HFFc6 (cell line): ENCODE data around the gene PHTF2. TPM values are rescaled to one million over a fixed set of nuclear protein-coding genes. Genes with fewer than 3 reads are reported as not detected.
"Not testable (repeated sequence)": the region's sequence is repeated elsewhere in the genome, so short reads cannot be mapped to it uniquely, and the experiment has no call there.

Source experiments
- DNase-seq: peaks from one replicate; pipeline ENCODE4 v3.0.0-alpha.2; 2018
- H3K27ac Mint-ChIP-seq: 2 replicates; pipeline ENCODE4 v1.8.0; 2020; ENCODE audit warnings: mild to moderate bottlenecking, mixed read lengths
- H3K27me3 Mint-ChIP-seq: 2 replicates; pipeline ENCODE4 v1.8.0; 2021; ENCODE audit warnings: mild to moderate bottlenecking, moderate library complexity, mixed read lengths; ENCODE audit not compliant: insufficient read depth
- H3K36me3 Mint-ChIP-seq: 2 replicates; pipeline ENCODE4 v1.8.0; 2021; ENCODE audit warnings: low read depth, mixed read lengths
- H3K4me1 Mint-ChIP-seq: 2 replicates; pipeline ENCODE4 v1.8.0; 2020; ENCODE audit warnings: low read depth, mixed read lengths
- H3K4me3 Mint-ChIP-seq: 2 replicates; pipeline ENCODE4 v1.8.0; 2020; ENCODE audit warnings: mild to moderate bottlenecking, moderate library complexity, mixed read lengths
- H3K9me3 Mint-ChIP-seq: 2 replicates; pipeline ENCODE4 v1.8.0; 2020; ENCODE audit warnings: mild to moderate bottlenecking, mixed read lengths
- CTCF ChIP-seq: fragments of 200-600 bp; sonication (generic); IDR thresholded peaks from 2 replicates; pipeline ENCODE4 v1.5.0; 2021; ENCODE audit warnings: antibody characterized with exemption, mild to moderate bottlenecking
- total RNA-seq, 6 experiments: library from RNA; stranded (reverse); fragmentation: NEBNext Ultra II Directional; extraction: Animal tissue kit (Norgen Biotek cat#: 25700); gene quantifications; 2 replicates in 1 of 6; 3 replicates in 5 of 6; pipeline ENCODE4 v1.2.3, GENCODE V29; 2021

PHTF2 gene
- total RNA-seq, 6 experiments from 2014 or later, result 59.8 to 83.2 (median 71.9) TPM

- no peak for TF ChIP-seq CTCF
- Mint-ChIP-seq H3K27ac (peak overlapping the region; percentile 80), H3K27me3 (no peaks in the 10 kb centered on the region; the same call in 1 of the 2 replicates), H3K4me1 (peaks cover 42% of the 10 kb centered on the region), H3K36me3 (peaks cover 25% of the 10 kb centered on the region), H3K4me3 (peak overlapping the region; percentile 43), H3K9me3 (no peaks in the 10 kb centered on the region)
- peak; percentile 36 for DNase-seq
Observed at GRCh38 chr7:77866370-77866769, 67.8 kb downstream of the PHTF2 start.

- H3K36me3 Mint-ChIP-seq, result peaks cover 29% of the 10 kb centered on the region
- H3K9me3 Mint-ChIP-seq, result no peaks in the 10 kb centered on the region
- TF ChIP-seq CTCF, result no peak
- H3K4me3 Mint-ChIP-seq, result peak overlapping the region; percentile 68
- H3K4me1 Mint-ChIP-seq, result peaks cover 44% of the 10 kb centered on the region
- peak overlapping the region; percentile 80 for H3K27ac Mint-ChIP-seq
- H3K27me3 Mint-ChIP-seq, result no peaks in the 10 kb centered on the region; the same call in 1 of the 2 replicates
- peak; percentile 59 for DNase-seq
Observed at GRCh38 chr7:77866786-77867536, 68.4 kb downstream of the PHTF2 start.

- Mint-ChIP-seq H3K36me3 (peaks cover 34% of the 10 kb centered on the region), H3K4me1 (peaks cover 49% of the 10 kb centered on the region), H3K27me3 (no peaks in the 10 kb centered on the region; the same call in 1 of the 2 replicates), H3K4me3 (peak overlapping the region; percentile 68; the same call in 1 of the 2 replicates), H3K27ac (peak overlapping the region; percentile 80), H3K9me3 (no peaks in the 10 kb centered on the region)
- no peak for TF ChIP-seq CTCF
- peak; percentile 19 for DNase-seq
Observed at GRCh38 chr7:77867537-77867865, 68.9 kb downstream of the PHTF2 start.

GRCh38 chr7:77872256-77872655 lies 73.7 kb downstream of the PHTF2 start:
- DNase-seq, H3K9me3 Mint-ChIP-seq, H3K27ac Mint-ChIP-seq, H3K4me3 Mint-ChIP-seq, H3K27me3 Mint-ChIP-seq: not testable (repeated sequence)
- Mint-ChIP-seq H3K36me3 (peaks cover 34% of the 10 kb centered on the region), H3K4me1 (peaks cover 52% of the 10 kb centered on the region)

- Mint-ChIP-seq H3K4me3 (0 out of 2 replicates have a peak overlapping the region, but pooled peaks have one; percentile 19), H3K4me1 (peaks cover 57% of the 10 kb centered on the region), H3K36me3 (peaks cover 45% of the 10 kb centered on the region), H3K27ac (peak overlapping the region; percentile 81)
- peak; percentile 59 for DNase-seq
- H3K27me3 Mint-ChIP-seq, H3K9me3 Mint-ChIP-seq: not testable (repeated sequence)
Observed at GRCh38 chr7:77873416-77874327, 75.1 kb downstream of the PHTF2 start.

- peak overlapping the region; percentile 19 for H3K27ac Mint-ChIP-seq
- no peak overlapping the region for H3K4me3 Mint-ChIP-seq
- peaks cover 65% of the 10 kb centered on the region for H3K4me1 Mint-ChIP-seq
- no peaks in the 10 kb centered on the region for H3K27me3 Mint-ChIP-seq
- peaks cover 32% of the 10 kb centered on the region for H3K36me3 Mint-ChIP-seq
- no peaks in the 10 kb centered on the region for H3K9me3 Mint-ChIP-seq
- DNase-seq, result no peak
- TF ChIP-seq CTCF, result no peak
Observed at GRCh38 chr7:77877791-77878190, 79.2 kb downstream of the PHTF2 start.
